PC-9 (cell line): Measurements from ENCODE around the gene PCED1B. TPM values are rescaled to one million over a fixed set of nuclear protein-coding genes. Genes with fewer than 3 reads are reported as not detected.

Source experiments
- BruUV-seq: library from RNA; stranded (reverse); fragments of 400-500 nt; replicated peaks from 2 replicates; lab custom pipeline; 2021; lab: Mats Ljungman, UMichigan
- CTCF ChIA-PET: fragments of 300-600 bp; sonication (Branson Sonifier 250); formaldehyde crosslinking; loops from one replicate; lab custom pipeline; 2022; ENCODE audit warnings: antibody characterized with exemption; lab: Charles Lee
- POLR2A ChIA-PET: fragments of 300-600 bp; sonication (Branson Sonifier 250); formaldehyde crosslinking; loops from one replicate; lab custom pipeline; 2022; ENCODE audit warnings: antibody characterized with exemption; ENCODE audit not compliant: unreplicated experiment; lab: Charles Lee
- DNase-seq, 2 experiments: peaks; one replicate each; pipeline versions ENCODE4 v3.0.0 to v3.0.0-alpha.2; 2015 to 2022; ENCODE audit warnings: mixed read lengths in 1 of 2
- H2AFZ ChIP-seq: fragments of 200-600 bp; sonication (generic); 2 replicates; pipeline ENCODE4 v1.8.1; 2017; ENCODE audit warnings: antibody characterized with exemption
- H3F3A ChIP-seq: fragments of 200-600 bp; sonication (generic); 2 replicates; pipeline ENCODE4 v1.8.1; 2017; ENCODE audit warnings: antibody characterized with exemption, mild to moderate bottlenecking, low read depth; ENCODE audit not compliant: insufficient read depth
- H3K27ac ChIP-seq: fragments of 200-600 bp; sonication (generic); 2 replicates; pipeline ENCODE4 v1.6.1; 2016; ENCODE audit warnings: mixed run types
- H3K27me3 ChIP-seq: fragments of 200-600 bp; sonication (generic); 2 replicates; pipeline ENCODE4 v1.6.1; 2016; ENCODE audit warnings: low read depth, mixed run types; ENCODE audit not compliant: insufficient read depth
- H3K36me3 ChIP-seq: fragments of 200-600 bp; sonication (generic); 2 replicates; pipeline ENCODE4 v1.6.1; 2016; ENCODE audit warnings: low read depth, mixed run types
- H3K4me1 ChIP-seq: fragments of 200-600 bp; sonication (generic); replicated peaks from 2 replicates; pipeline ENCODE4 v1.6.1; 2016; ENCODE audit warnings: mixed run types; ENCODE audit not compliant: insufficient read depth
- H3K4me2 ChIP-seq: fragments of 200-600 bp; sonication (generic); 2 replicates; pipeline ENCODE4 v1.6.1; 2017; ENCODE audit warnings: mixed run types
- H3K4me3 ChIP-seq: fragments of 200-600 bp; sonication (generic); 2 replicates; pipeline ENCODE4 v1.6.1; 2016; ENCODE audit warnings: mixed run types
- H3K79me2 ChIP-seq: fragments of 200-600 bp; sonication (generic); 2 replicates; pipeline ENCODE4 v1.6.1; 2017; ENCODE audit warnings: low read depth, mixed run types
- H3K9me2 ChIP-seq: fragments of 200-600 bp; sonication (generic); 2 replicates; pipeline ENCODE4 v1.8.1; 2017; ENCODE audit warnings: mild to moderate bottlenecking; ENCODE audit not compliant: insufficient read depth
- H3K9me3 ChIP-seq: fragments of 200-600 bp; sonication (generic); 2 replicates; pipeline ENCODE4 v1.8.1; 2016; ENCODE audit warnings: low read depth; ENCODE audit not compliant: insufficient read depth
- H4K20me1 ChIP-seq: fragments of 200-600 bp; sonication (generic); 2 replicates; pipeline ENCODE4 v1.8.1; 2017; ENCODE audit not compliant: insufficient read depth
- EZH2 ChIP-seq: fragments of 200-600 bp; sonication (generic); IDR thresholded peaks from 2 replicates; pipeline ENCODE4 v1.8.0; 2017; ENCODE audit warnings: antibody characterized with exemption, low read depth
- intact Hi-C: fragments of 100-400 bp; cut with micrococcal nuclease; formaldehyde crosslinking; loops from one replicate; pipeline ENCODE4 v1.10.0; 2022; ENCODE audit not compliant: unreplicated experiment
- total RNA-seq: library from RNA; stranded (reverse); gene quantifications from 2 replicates; pipeline ENCODE4 v1.2.3, GENCODE V29; 2021
- TF ChIP-seq, protein P1 (sequence below): fragments of 200-600 bp; sonication (generic); conservative IDR thresholded peaks from 2 replicates; pipeline ENCODE4 v1.6.1; 2017; ENCODE audit warnings: mixed run types, antibody characterized with exemption, mild to moderate bottlenecking, moderate library complexity

Gene PCED1B
- total RNA-seq, 1 experiment from 2014 or later = 11.2 TPM

DNA sequence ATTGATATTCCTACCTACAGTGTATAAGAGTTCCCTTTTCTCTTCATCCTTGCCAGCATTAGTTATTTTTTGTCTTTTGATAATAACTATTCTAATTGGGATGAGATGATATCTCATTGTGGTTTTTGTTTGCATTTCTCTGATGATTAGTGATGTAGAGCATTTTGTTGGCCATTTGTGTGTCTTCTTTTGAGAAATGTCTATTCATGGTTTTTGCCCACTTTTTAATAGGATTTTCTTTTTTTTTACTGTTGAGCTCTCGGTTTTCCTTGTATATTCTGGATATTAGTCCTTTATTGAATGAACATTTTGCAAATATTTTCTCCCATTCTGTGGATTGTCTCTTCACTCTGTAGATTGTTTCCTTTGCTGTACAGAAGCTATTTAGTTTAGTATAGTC, 79.9 kb downstream of the PCED1B start:
- no peaks in the 10 kb centered on the region for H3K36me3 ChIP-seq
- POLR2A ChIA-PET = no interaction called here
- H3K4me2 ChIP-seq = no peak overlapping the region
- peaks cover 4% of the 10 kb centered on the region for H3K9me3 ChIP-seq
- CTCF ChIA-PET = no interaction called here
- intact Hi-C loops = no loop called here
- H4K20me1 ChIP-seq = no peaks in the 10 kb centered on the region
- H3K79me2 ChIP-seq = no peaks in the 10 kb centered on the region
- DNase-seq = no peak
- H2AFZ ChIP-seq = no peak overlapping the region
- H3K9me2 ChIP-seq = no peaks in the 10 kb centered on the region
- no TSS peak for BruUV-seq
- peaks cover 15% of the 10 kb centered on the region for H3K4me1 ChIP-seq
- no peak overlapping the region for H3K27ac ChIP-seq
- no peaks in the 10 kb centered on the region for H3F3A ChIP-seq
- TF ChIP-seq, protein P1, sequence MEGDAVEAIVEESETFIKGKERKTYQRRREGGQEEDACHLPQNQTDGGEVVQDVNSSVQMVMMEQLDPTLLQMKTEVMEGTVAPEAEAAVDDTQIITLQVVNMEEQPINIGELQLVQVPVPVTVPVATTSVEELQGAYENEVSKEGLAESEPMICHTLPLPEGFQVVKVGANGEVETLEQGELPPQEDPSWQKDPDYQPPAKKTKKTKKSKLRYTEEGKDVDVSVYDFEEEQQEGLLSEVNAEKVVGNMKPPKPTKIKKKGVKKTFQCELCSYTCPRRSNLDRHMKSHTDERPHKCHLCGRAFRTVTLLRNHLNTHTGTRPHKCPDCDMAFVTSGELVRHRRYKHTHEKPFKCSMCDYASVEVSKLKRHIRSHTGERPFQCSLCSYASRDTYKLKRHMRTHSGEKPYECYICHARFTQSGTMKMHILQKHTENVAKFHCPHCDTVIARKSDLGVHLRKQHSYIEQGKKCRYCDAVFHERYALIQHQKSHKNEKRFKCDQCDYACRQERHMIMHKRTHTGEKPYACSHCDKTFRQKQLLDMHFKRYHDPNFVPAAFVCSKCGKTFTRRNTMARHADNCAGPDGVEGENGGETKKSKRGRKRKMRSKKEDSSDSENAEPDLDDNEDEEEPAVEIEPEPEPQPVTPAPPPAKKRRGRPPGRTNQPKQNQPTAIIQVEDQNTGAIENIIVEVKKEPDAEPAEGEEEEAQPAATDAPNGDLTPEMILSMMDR = no peak
- TF ChIP-seq EZH2 = no peak
- H3K27me3 ChIP-seq = no peaks in the 10 kb centered on the region
- H3K4me3 ChIP-seq = no peak overlapping the region

DNA sequence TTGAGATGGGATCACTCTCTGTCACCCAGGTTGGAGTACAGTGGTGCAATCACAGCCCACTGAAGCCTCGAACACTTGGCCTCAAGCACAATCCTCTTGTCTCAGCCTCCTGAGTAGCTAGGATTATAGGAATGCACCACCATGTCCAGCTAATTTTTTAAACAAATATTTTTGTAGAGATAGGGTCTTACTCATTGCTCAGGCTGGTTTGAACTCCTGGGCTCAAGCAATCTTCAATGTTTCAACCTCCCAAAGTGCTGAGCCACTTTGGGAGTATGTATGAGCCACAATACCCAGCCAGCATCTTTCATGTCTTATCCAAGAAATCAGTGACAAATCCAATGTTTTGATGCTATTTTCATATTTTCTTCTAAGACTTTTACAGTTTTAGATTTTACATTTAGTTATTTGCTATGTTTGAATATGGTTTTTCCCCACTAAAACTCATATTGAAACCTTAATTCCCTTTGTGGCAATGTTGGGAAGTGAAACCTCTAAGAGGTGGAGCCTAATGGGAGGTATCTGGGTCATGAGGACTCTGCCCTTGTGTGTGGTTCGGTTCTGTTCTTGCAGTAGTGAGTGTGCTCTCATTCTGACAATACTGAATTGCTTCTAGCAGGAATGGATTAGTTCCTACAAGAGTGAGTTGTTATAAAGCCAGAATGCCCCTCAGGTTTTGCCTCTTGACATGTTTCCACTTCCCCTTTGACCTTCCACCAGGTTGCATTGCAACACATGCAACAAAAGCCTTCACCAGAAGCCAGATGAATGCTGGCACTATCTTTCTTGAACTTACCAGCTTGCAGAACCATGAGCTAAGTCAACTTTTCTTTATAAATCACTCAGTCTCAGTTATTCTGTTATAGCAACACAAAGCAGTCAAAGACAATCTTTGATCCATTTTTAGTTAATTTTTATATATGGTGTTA, 81.2 kb downstream of the PCED1B start:
- TF ChIP-seq, protein P1 = no peak
- no peak for TF ChIP-seq EZH2
- no peaks in the 10 kb centered on the region for H3F3A ChIP-seq
- H3K4me1 ChIP-seq = peaks cover 13% of the 10 kb centered on the region
- DNase-seq = no peak
- BruUV-seq = no TSS peak
- POLR2A ChIA-PET = no interaction called here
- no peaks in the 10 kb centered on the region for H4K20me1 ChIP-seq
- H3K79me2 ChIP-seq = no peaks in the 10 kb centered on the region
- H3K9me3 ChIP-seq = peaks cover 4% of the 10 kb centered on the region
- H3K27ac ChIP-seq = no peak overlapping the region
- no peak overlapping the region for H2AFZ ChIP-seq
- H3K4me2 ChIP-seq = no peak overlapping the region
- H3K4me3 ChIP-seq = no peak overlapping the region
- CTCF ChIA-PET = no interaction called here
- intact Hi-C loops = no loop called here
- H3K9me2 ChIP-seq = no peaks in the 10 kb centered on the region
- H3K36me3 ChIP-seq = no peaks in the 10 kb centered on the region
- no peaks in the 10 kb centered on the region for H3K27me3 ChIP-seq

DNA sequence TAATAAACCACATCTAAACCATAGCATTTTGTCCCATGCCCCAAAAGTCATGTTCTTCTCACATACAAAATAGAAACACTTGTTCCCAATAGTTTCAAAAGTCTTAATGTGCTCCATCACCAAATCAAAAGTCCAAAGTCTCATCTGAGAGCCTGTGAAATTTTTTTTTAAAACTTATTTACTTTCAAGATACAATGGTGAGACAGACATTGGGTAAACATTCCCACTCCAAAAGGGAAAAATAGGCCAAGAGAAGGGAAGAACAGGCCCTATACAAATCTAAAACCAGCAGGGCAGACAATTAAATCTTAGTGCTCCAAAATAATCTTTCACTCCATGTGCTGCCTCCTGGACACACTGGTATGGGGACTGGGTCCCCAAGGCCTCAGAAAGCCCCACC, 84.7 kb downstream of the PCED1B start:
- DNase-seq = no peak
- H3K27ac ChIP-seq = no peak overlapping the region
- H3K4me1 ChIP-seq = 0 out of 2 replicates have a peak, but pooled peaks cover 3% of the 10 kb centered on the region
- no peaks in the 10 kb centered on the region for H3K79me2 ChIP-seq
- POLR2A ChIA-PET = no interaction called here
- H3K4me3 ChIP-seq = no peak overlapping the region
- H3F3A ChIP-seq = no peaks in the 10 kb centered on the region
- H2AFZ ChIP-seq = no peak overlapping the region
- no peaks in the 10 kb centered on the region for H4K20me1 ChIP-seq
- H3K9me2 ChIP-seq = no peaks in the 10 kb centered on the region
- H3K36me3 ChIP-seq = no peaks in the 10 kb centered on the region
- TF ChIP-seq, protein P1 = no peak
- TF ChIP-seq EZH2 = no peak
- H3K27me3 ChIP-seq = no peaks in the 10 kb centered on the region
- intact Hi-C loops = no loop called here
- CTCF ChIA-PET = no interaction called here
- 0 out of 2 replicates have a peak, but pooled peaks cover 5% of the 10 kb centered on the region for H3K9me3 ChIP-seq
- no TSS peak for BruUV-seq
- H3K4me2 ChIP-seq = no peak overlapping the region
